Stomach smooth muscle (tissue), 2 donors: ENCODE results near the gene COL4A2.

ENCODE experiments used
- H3K27ac ChIP-seq: one replicate; pipeline ENCODE4 v1.7.0; 2013; ENCODE audit warnings: mild to moderate bottlenecking, low read length, inconsistent platforms
- H3K27me3 ChIP-seq, 2 donors: one replicate each; pipeline ENCODE4 v1.7.0; 2013; ENCODE audit warnings: low read length in 2 of 2; ENCODE audit not compliant: insufficient read depth in 2 of 2, control insufficient read depth in 1 of 2
- H3K36me3 ChIP-seq, 2 donors: one replicate each; pipeline ENCODE4 v1.7.0; 2013; ENCODE audit warnings: low read length in 2 of 2; ENCODE audit not compliant: control insufficient read depth in 2 of 2, insufficient read depth in 2 of 2
- H3K4me1 ChIP-seq: one replicate; pipeline ENCODE4 v1.7.0; 2013; ENCODE audit warnings: low read length; ENCODE audit not compliant: control insufficient read depth, insufficient read depth
- H3K4me3 ChIP-seq, 2 donors: one replicate each; pipeline ENCODE4 v1.7.0; 2013; ENCODE audit warnings: low read length in 2 of 2
- H3K9ac ChIP-seq, 2 donors: one replicate each; pipeline ENCODE4 v1.7.0; 2013; ENCODE audit warnings: low read length in 2 of 2, mild to moderate bottlenecking in 1 of 2
- H3K9me3 ChIP-seq, 2 donors: one replicate each; pipeline ENCODE4 v1.7.0; 2013; ENCODE audit warnings: low read length in 2 of 2; ENCODE audit not compliant: control insufficient read depth in 2 of 2
- donor health status: healthy.
- donor health status: Pancreatic carcinoma.

Gene COL4A2

DNA sequence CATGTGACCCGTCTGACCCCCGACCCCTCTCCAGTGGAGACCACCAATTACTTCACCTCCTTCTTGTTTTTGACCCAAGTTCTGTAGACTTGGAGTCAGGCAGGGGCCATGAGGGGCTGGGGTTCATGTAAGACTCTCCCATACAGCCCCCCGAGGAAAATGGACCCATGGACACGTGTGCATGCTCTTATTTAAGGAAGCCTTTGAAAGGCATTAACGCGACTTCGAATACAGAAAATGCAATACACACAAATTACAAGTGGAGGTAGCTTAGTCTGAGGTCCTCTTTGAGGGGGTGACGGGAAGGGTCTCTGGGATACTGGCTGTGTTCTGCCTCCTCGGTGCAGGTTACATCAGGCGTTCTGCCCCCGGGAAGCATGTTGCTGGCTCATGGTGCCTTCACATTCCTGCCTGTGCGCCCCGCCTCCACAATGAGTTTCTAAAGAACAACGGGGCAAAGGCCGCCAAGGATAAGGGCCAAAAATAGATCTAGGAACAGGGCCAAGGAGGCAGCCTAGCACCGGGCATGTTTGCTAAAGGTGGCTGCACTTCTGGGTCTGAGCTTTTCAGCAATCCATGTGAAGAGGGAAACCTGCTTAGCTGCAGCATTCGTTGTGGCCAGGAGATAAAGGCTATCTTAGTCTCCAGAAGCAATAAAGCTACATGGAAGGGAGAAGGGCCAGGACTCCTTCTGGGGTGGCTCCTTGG is 199.9 kb downstream of the COL4A2 start:
- Histone ChIP-seq H3K36me3 (peaks cover 61 to 74% of the 10 kb centered on the region in 2 donors), H3K27ac (peak overlapping the region; percentile 70)

DNA sequence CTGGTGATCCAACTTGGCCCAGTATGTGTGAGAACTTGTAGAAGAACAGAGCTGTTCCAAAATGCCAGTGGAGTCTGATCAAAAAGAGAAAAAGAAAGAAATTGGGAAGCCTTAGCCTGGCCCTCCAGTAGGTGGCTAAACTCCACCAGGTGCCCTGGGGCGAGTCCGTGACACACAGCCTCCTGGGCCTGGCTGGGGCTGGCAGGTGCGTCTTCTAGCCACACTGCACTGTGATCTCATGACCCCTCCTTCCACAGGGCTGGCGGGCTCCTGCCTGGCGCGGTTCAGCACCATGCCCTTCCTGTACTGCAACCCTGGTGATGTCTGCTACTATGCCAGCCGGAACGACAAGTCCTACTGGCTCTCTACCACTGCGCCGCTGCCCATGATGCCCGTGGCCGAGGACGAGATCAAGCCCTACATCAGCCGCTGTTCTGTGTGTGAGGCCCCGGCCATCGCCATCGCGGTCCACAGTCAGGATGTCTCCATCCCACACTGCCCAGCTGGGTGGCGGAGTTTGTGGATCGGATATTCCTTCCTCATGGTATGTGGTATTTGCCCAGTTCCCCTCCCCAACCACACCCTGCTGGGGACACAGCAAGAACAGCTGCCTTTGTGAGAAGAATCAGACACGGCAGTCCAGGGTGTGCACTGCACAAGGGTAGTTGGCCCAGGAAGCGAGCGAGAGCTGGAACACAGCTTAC is 200.7 kb downstream of the COL4A2 start:
- Histone ChIP-seq H3K27ac (peak overlapping the region; percentile 70), H3K36me3 (peaks cover 60 to 73% of the 10 kb centered on the region in 2 donors), H3K4me3 (peak overlapping the region in 1 of 2 donors; percentile 29), H3K9me3 (no peaks in the 10 kb centered on the region), H3K9ac (no peak overlapping the region), H3K4me1 (peaks cover 49% of the 10 kb centered on the region), H3K27me3 (no peaks in the 10 kb centered on the region)

More for the DNA sequence above, 199.9 kb downstream of the COL4A2 start:
- H3K4me3 ChIP-seq = peak overlapping the region in 1 of 2 donors; percentile 29
- no peak overlapping the region for H3K9ac ChIP-seq
- H3K4me1 ChIP-seq = peaks cover 49% of the 10 kb centered on the region
- no peaks in the 10 kb centered on the region for H3K27me3 ChIP-seq
- H3K9me3 ChIP-seq = no peaks in the 10 kb centered on the region

DNA sequence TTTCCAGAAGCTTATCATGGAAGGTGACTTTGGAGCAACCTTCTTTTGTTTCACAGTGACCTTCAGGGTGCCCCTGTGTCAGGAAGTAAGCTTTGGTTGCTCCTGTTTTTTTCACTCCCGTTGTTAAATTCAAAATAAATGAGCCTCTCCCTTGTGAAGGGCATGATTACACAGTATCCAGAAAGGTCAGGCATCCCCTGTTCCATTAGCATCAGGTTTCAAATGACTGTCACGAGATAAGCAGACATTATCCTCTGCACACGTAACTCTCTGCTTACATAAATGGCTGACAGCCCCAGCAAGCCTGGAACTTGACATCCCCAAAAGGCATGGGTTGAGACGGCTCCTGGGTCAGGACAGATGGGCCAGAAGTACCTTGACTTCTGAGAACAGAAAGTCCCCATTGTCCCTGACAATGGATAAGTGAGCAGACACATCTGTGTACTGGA is 202.4 kb downstream of the COL4A2 start:
- peaks cover 60 to 67% of the 10 kb centered on the region in 2 donors for H3K36me3 ChIP-seq
- no peak overlapping the region for H3K4me3 ChIP-seq
- H3K27ac ChIP-seq = peak overlapping the region; percentile 62

DNA sequence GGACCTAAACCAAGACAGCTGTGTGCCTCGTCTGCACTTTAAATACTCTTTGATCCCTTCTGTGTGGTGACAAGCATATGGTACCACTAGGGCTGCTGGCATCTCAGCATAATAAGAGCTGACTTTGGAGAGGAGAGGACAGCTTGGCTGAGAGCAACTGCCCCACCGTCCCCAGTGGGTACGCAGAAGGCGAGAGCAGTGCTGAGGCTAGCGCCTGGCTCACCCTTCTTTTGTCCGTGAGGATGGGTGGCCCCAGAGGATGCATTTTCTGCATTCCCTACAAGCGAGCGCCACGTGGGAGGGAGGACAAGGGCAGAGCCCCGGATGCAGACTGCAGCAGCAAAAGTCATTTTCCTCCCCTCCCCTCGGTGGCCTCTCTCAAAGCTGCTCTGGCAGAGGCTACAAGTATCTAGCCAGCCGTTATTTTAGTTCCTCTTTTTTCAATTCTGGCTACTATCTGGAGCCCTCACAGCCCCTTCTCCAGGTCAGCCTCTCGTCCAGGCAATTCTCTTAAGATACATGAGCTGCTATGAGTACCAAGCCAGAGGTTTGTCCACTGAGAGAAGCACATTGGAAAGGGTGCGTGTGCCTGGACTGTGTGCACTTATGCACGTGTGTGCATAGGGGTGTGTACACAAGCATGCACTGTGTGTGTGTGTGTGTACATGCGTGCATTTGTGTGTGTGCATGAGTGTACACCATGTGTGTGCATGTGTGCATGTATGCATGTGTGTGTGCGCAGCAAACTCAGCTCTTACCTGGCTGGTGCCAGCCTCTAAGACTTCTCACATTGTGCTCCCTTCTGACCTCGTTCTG is 203.1 kb downstream of the COL4A2 start:
- Histone ChIP-seq H3K4me3 (no peak overlapping the region), H3K9ac (no peak overlapping the region), H3K36me3 (peaks cover 66 to 67% of the 10 kb centered on the region in 2 donors), H3K4me1 (peaks cover 40% of the 10 kb centered on the region), H3K9me3 (peaks cover 0 to 5% of the 10 kb centered on the region in 2 donors), H3K27me3 (no peaks in the 10 kb centered on the region), H3K27ac (peak overlapping the region; percentile 62)

More for the DNA sequence above, 202.4 kb downstream of the COL4A2 start:
- no peaks in the 10 kb centered on the region for H3K9me3 ChIP-seq
- H3K4me1 ChIP-seq = peaks cover 40% of the 10 kb centered on the region
- no peaks in the 10 kb centered on the region for H3K27me3 ChIP-seq
- no peak overlapping the region for H3K9ac ChIP-seq

DNA sequence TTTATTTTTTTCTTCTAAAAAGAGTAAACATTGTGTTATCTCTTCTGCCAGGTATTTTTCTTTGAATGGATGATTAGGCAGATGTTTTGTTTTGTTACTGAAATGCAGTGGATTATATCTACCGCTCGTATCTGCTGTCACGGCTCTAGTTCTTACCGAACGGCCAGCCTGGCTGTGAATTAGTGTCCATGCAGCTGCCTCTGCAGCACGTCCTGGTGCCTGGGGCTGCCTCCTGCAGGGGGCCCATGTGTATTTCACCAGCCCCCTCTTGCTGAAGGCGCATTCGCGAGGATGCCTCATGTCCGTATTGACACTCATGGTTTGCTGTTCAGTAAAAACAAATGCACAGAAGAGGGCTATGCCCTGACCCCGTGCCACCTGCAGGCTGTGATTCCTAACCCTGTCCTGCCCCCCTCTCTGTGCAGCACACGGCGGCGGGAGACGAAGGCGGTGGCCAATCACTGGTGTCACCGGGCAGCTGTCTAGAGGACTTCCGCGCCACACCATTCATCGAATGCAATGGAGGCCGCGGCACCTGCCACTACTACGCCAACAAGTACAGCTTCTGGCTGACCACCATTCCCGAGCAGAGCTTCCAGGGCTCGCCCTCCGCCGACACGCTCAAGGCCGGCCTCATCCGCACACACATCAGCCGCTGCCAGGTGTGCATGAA is 204.6 kb downstream of the COL4A2 start:
- Histone ChIP-seq H3K4me3 (no peak overlapping the region), H3K27me3 (no peaks in the 10 kb centered on the region), H3K27ac (no peak overlapping the region), H3K9ac (no peak overlapping the region), H3K9me3 (peaks cover 0 to 7% of the 10 kb centered on the region in 2 donors), H3K36me3 (peaks cover 57 to 59% of the 10 kb centered on the region in 2 donors), H3K4me1 (peaks cover 31% of the 10 kb centered on the region)

DNA sequence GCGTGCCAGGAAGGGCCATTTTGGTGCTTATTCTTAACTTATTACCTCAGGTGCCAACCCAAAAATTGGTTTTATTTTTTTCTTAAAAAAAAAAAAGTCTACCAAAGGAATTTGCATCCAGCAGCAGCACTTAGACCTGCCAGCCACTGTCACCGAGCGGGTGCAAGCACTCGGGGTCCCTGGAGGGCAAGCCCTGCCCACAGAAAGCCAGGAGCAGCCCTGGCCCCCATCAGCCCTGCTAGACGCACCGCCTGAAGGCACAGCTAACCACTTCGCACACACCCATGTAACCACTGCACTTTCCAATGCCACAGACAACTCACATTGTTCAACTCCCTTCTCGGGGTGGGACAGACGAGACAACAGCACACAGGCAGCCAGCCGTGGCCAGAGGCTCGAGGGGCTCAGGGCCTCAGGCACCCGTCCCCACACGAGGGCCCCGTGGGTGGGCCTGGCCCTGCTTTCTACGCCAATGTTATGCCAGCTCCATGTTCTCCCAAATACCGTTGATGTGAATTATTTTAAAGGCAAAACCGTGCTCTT is 205.2 kb downstream of the COL4A2 start:
- Histone ChIP-seq H3K27ac (no peak overlapping the region), H3K9ac (no peak overlapping the region), H3K36me3 (peaks cover 54 to 59% of the 10 kb centered on the region in 2 donors)

DNA sequence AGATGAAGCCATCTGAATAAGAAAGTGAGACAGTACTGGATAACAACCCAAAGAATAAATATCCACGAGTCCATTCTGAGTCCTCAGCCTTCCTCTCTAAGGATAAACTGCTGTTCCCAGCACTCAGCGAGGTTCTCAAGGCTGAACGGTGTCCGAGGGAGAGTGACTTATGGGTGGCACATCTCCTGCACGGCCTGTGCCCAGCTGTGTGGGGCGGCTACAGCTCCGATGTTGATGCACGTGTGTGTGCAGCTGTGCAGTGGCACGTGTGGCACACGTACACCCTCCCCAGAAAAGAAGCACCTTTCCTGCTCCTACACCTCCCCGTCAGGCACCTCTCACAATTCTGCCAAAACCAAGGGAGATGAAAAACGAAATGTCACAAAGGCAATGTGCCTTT is 209.4 kb downstream of the COL4A2 start:
- H3K27me3 ChIP-seq = no peaks in the 10 kb centered on the region
- no peak overlapping the region for H3K9ac ChIP-seq
- H3K36me3 ChIP-seq = peaks cover 27 to 32% of the 10 kb centered on the region in 2 donors
- no peak overlapping the region for H3K4me3 ChIP-seq
- H3K27ac ChIP-seq = no peak overlapping the region
- peaks cover 0 to 7% of the 10 kb centered on the region in 2 donors for H3K9me3 ChIP-seq
- H3K4me1 ChIP-seq = peaks cover 26% of the 10 kb centered on the region

More for the DNA sequence above, 205.2 kb downstream of the COL4A2 start:
- Histone ChIP-seq H3K4me3 (no peak overlapping the region), H3K4me1 (peaks cover 25% of the 10 kb centered on the region), H3K27me3 (no peaks in the 10 kb centered on the region), H3K9me3 (peaks cover 0 to 7% of the 10 kb centered on the region in 2 donors)

DNA sequence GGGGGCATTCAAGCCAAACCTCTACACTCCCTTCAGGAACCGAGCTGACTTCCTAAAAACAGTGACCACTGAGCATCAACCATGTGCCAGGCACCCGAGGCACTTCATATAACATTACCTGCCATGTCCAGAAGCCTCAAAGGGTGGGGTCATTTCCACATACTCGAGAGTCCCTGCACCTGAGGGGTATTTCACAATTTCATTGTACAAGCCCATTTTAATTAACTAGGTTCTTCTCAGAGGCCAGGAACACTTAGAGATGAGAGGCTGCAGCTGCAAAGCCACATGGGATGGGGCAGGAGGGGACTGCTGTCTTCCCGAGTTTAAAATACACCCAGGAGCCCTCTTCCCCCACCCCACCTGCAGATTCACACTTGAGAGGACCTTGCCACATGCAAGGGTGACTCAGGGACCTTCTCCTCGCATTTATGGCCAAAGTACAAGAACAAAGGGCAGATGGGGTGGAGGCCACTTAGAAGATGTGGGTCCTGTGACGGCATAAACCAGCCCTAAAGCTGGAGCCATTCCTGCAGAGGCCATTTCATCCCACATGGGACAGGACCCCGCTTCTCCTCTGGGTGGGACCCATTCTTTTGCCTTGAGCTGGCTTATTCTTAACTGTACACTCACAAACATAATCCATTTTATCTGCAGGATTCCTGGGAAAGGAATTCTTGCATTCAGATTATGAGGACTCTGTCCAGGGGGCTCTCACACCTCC is 210.6 kb downstream of the COL4A2 start:
- Histone ChIP-seq H3K4me1 (peaks cover 30% of the 10 kb centered on the region), H3K36me3 (peaks cover 16 to 22% of the 10 kb centered on the region in 2 donors), H3K27me3 (no peaks in the 10 kb centered on the region), H3K9me3 (peaks cover 0 to 7% of the 10 kb centered on the region in 2 donors), H3K4me3 (no peak overlapping the region), H3K27ac (no peak overlapping the region), H3K9ac (no peak overlapping the region)

DNA sequence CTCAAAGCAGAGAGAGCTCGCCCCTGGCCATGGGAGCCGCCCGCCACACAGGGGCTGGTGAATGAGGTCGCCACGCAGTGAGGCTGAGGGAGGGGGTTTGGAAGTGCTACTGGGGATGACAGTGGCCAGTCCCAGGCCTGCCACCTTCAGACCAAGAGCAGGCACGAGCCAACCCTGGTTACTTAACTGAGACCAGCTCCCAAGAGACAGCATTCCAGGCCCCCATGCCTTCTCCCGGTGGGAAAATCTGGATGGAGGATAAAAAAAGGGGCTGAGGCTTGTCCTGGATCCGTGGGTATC is 211.1 kb downstream of the COL4A2 start:
- Histone ChIP-seq H3K27me3 (no peaks in the 10 kb centered on the region), H3K36me3 (peaks cover 12 to 18% of the 10 kb centered on the region in 2 donors), H3K27ac (no peak overlapping the region), H3K4me1 (peaks cover 30% of the 10 kb centered on the region), H3K9me3 (peaks cover 0 to 7% of the 10 kb centered on the region in 2 donors), H3K4me3 (no peak overlapping the region), H3K9ac (no peak overlapping the region)
